Loucy (cell line): Measurements from ENCODE around the gene ALDH1L1.

ENCODE experiments used
- CTCF ChIP-seq: fragments of 200-600 bp; sonication (generic); conservative IDR thresholded peaks from 2 replicates; pipeline ENCODE4 v1.5.1; 2014; ENCODE audit warnings: mild to moderate bottlenecking, antibody characterized with exemption, low read length
- EZH2phosphoT487 ChIP-seq: fragments of 200-600 bp; IDR thresholded peaks from 2 replicates; pipeline ENCODE4 v1.6.1; 2018; ENCODE audit warnings: antibody characterized with exemption, mild to moderate bottlenecking, moderate library complexity, borderline replicate concordance

- TF ChIP-seq CTCF (no peak), EZH2phosphoT487 (no peak)
Observed at GRCh38 chr3:126133606-126134005, 46.8 kb downstream of the ALDH1L1 start.
